ENCODE data around the gene CDH4.

The CDH4 gene

DNA sequence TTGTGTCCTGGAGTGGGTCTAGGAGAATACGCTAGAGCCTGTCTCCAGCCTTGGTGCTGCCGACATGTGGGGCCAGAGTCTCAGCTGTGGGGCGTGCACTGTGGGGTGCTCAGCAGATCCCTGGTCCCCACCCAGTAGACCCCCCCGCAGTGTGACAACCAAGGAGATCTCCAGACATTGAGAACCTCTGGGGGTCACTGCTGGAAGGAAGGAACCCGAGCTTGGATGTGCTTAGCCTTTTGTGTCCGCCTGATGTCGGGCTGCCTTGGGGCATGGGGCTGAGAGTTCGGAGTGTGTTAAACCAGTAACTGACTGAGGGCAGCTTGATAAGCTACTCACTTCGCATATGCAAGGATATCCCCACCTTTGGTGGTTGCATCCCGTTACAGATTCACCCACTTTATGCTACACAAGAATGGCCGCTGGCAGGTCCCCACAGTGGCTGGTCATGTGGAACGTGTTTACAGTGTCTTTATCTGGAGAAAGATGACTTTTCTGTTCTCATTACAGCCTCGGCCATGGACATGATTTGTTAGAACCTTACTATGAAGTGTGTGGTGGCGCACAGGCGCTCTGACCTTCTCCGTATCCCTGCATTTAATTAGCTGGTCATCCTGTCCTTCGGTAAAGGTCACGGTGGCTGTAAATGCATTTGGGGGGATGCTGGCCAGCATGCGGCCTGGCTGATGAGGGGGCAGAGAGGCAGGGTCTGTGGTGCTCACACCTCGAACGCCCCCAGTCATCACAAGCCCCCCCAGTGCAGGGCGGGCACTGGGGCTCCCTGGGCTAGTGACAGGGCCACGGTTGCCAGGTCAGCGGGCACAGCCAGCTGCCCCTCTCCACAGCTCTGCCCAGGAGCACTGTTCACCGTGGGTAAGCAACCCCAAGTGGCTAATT lies 446.8 kb downstream of the CDH4 start:
- Histone ChIP-seq H3K9ac (ENCODE audit: low read depth, low read length) (no peak overlapping the region), H3K36me3 (ENCODE audit: insufficient read depth, low read length) (no peaks in the 10 kb centered on the region), H3K4me2 (ENCODE audit: insufficient read depth, low read length) (no peak overlapping the region), H3K27ac (ENCODE audit: low read length) (no peak overlapping the region), H3K4me3 (ENCODE audit: low read depth in 1 of 2, low read length in 2 of 2) (no peak overlapping the region), H3K79me2 (ENCODE audit: insufficient read depth, low read length) (no peaks in the 10 kb centered on the region), H2AFZ (ENCODE audit: low read depth, low read length) (no peak overlapping the region), H3K27me3 (ENCODE audit: insufficient read depth, low read length, poor library complexity) (peaks cover 13% of the 10 kb centered on the region), H3K9me3 (ENCODE audit: insufficient read depth, low read length, severe bottlenecking) (no peaks in the 10 kb centered on the region), H3K4me1 (ENCODE audit: insufficient read depth, low read length) (no peaks in the 10 kb centered on the region), H4K20me1 (ENCODE audit: insufficient read depth, low read length) (peaks cover 22% of the 10 kb centered on the region)
- ATAC-seq (ENCODE audit: insufficient read depth, low read depth) (no peak), DNase-seq (no peak)
- TF ChIP-seq EZH2 (IDR thresholded peaks at IDR 0.05; ENCODE audit: borderline replicate concordance, low read depth, low read length, severe bottlenecking) (no peak), CTCF (IDR thresholded peaks at IDR 0.05; ENCODE audit: borderline replicate concordance, extremely low read depth, low read length, poor library complexity, severe bottlenecking) (no peak)

GRCh38 chr20:61699495-61700374 lies 447.7 kb downstream of the CDH4 start:
- Histone ChIP-seq H4K20me1 (ENCODE audit: insufficient read depth, low read length) (peaks cover 15% of the 10 kb centered on the region), H2AFZ (ENCODE audit: low read depth, low read length) (no peak overlapping the region), H3K27ac (ENCODE audit: low read length) (no peak overlapping the region), H3K4me1 (ENCODE audit: insufficient read depth, low read length) (no peaks in the 10 kb centered on the region), H3K4me3 (ENCODE audit: low read depth in 1 of 2, low read length in 2 of 2) (no peak overlapping the region), H3K27me3 (ENCODE audit: insufficient read depth, low read length, poor library complexity) (peaks cover 13% of the 10 kb centered on the region), H3K9ac (ENCODE audit: low read depth, low read length) (no peak overlapping the region), H3K36me3 (ENCODE audit: insufficient read depth, low read length) (no peaks in the 10 kb centered on the region), H3K4me2 (ENCODE audit: insufficient read depth, low read length) (no peak overlapping the region), H3K9me3 (ENCODE audit: insufficient read depth, low read length, severe bottlenecking) (no peaks in the 10 kb centered on the region), H3K79me2 (ENCODE audit: insufficient read depth, low read length) (no peaks in the 10 kb centered on the region)
- ATAC-seq (ENCODE audit: insufficient read depth, low read depth) (no peak), DNase-seq (no peak)
- TF ChIP-seq CTCF (IDR thresholded peaks at IDR 0.05; ENCODE audit: borderline replicate concordance, extremely low read depth, low read length, poor library complexity, severe bottlenecking) (no peak), EZH2 (IDR thresholded peaks at IDR 0.05; ENCODE audit: borderline replicate concordance, low read depth, low read length, severe bottlenecking) (no peak)

- Histone ChIP-seq H3K79me2 (ENCODE audit: insufficient read depth, low read length) (no peaks in the 10 kb centered on the region), H3K9me3 (ENCODE audit: insufficient read depth, low read length, severe bottlenecking) (no peaks in the 10 kb centered on the region), H3K4me3 (ENCODE audit: low read depth in 1 of 2, low read length in 2 of 2) (no peak overlapping the region), H3K36me3 (ENCODE audit: insufficient read depth, low read length) (no peaks in the 10 kb centered on the region), H3K27me3 (ENCODE audit: insufficient read depth, low read length, poor library complexity) (peaks cover 13% of the 10 kb centered on the region), H4K20me1 (ENCODE audit: insufficient read depth, low read length) (peaks cover 12% of the 10 kb centered on the region), H3K9ac (ENCODE audit: low read depth, low read length) (no peak overlapping the region), H3K27ac (ENCODE audit: low read length) (no peak overlapping the region), H3K4me2 (ENCODE audit: insufficient read depth, low read length) (no peak overlapping the region), H2AFZ (ENCODE audit: low read depth, low read length) (no peak overlapping the region), H3K4me1 (ENCODE audit: insufficient read depth, low read length) (no peaks in the 10 kb centered on the region)
- ATAC-seq (ENCODE audit: insufficient read depth, low read depth) (no peak), DNase-seq (no peak)
- TF ChIP-seq EZH2 (IDR thresholded peaks at IDR 0.05; ENCODE audit: borderline replicate concordance, low read depth, low read length, severe bottlenecking) (no peak), CTCF (IDR thresholded peaks at IDR 0.05; ENCODE audit: borderline replicate concordance, extremely low read depth, low read length, poor library complexity, severe bottlenecking) (no peak)
Observed at GRCh38 chr20:61700595-61701140, 448.6 kb downstream of the CDH4 start.
